Stimulated activated CD4-positive, alpha-beta T cell treated with anti-CD3 and anti-CD28 coated beads, Interleukin-2, amount 100 ng/mL, for 24 hours (primary cell): ENCODE results near the gene ZNF511.

Experiments
- DNase-seq, 2 donors: peaks; one replicate each; pipeline ENCODE4 v3.0.0-alpha.2; 2020

Gene ZNF511

GRCh38 chr10:133336577-133337369 lies 28.1 kb downstream of the ZNF511 start, which contains the start of gene CALY:
TSS of gene CALY (minus strand) at chr10:133336896. CDS start at chr10:133328989, 7,907 bp downstream.
- DNase-seq: peak; percentile 69 to 74

- DNase-seq: no peak
Measured at GRCh38 chr10:133337370-133337725, 28.6 kb downstream of the ZNF511 start.

GRCh38 chr10:133338080-133339071 lies 29.7 kb downstream of the ZNF511 start:
- DNase-seq: no peak

- DNase-seq: no peak
Measured at GRCh38 chr10:133339708-133340380, 31.1 kb downstream of the ZNF511 start.

- DNase-seq: no peak
Measured at GRCh38 chr10:133341983-133342382, 33.3 kb downstream of the ZNF511 start.

GRCh38 chr10:133342942-133343341 lies 34.2 kb downstream of the ZNF511 start:
- DNase-seq: no peak

- DNase-seq: no peak
Measured at GRCh38 chr10:133343558-133343957, 34.8 kb downstream of the ZNF511 start.

- DNase-seq: no peak
Measured at GRCh38 chr10:133344236-133344635, 35.5 kb downstream of the ZNF511 start.

GRCh38 chr10:133346413-133346812 lies 37.7 kb downstream of the ZNF511 start:
- no peak for DNase-seq

GRCh38 chr10:133347710-133348517 lies 39.2 kb downstream of the ZNF511 start:
- no peak for DNase-seq

- no peak for DNase-seq
Measured at GRCh38 chr10:133349160-133349568, 40.5 kb downstream of the ZNF511 start.

GRCh38 chr10:133349577-133350011 lies 40.9 kb downstream of the ZNF511 start:
- no peak for DNase-seq

- DNase-seq: no peak
Measured at GRCh38 chr10:133350283-133350949, 41.7 kb downstream of the ZNF511 start.

- DNase-seq: no peak
Measured at GRCh38 chr10:133350950-133351329, 42.2 kb downstream of the ZNF511 start.

- DNase-seq: no peak
Measured at GRCh38 chr10:133351408-133352318, 42.9 kb downstream of the ZNF511 start.

- no peak for DNase-seq
Measured at GRCh38 chr10:133353202-133353959, 44.7 kb downstream of the ZNF511 start.

GRCh38 chr10:133353988-133354605 lies 45.4 kb downstream of the ZNF511 start:
- no peak for DNase-seq

GRCh38 chr10:133354672-133355240 lies 46.0 kb downstream of the ZNF511 start:
- DNase-seq: no peak

GRCh38 chr10:133355266-133355665 lies 46.6 kb downstream of the ZNF511 start:
- DNase-seq: no peak
